Type B pancreatic cell (in vitro differentiated cells): ENCODE data around the gene SKP1. TPM values are rescaled to one million over a fixed set of nuclear protein-coding genes. Genes with fewer than 3 reads are reported as not detected.

Experiments
- DNase-seq: peaks from one replicate; pipeline ENCODE4 v3.0.0; 2021; ENCODE audit warnings: mixed read lengths; ENCODE audit not compliant: unreplicated experiment; ENCODE audit errors: extremely low spot score
- H3K27ac Mint-ChIP-seq: 2 replicates; pipeline ENCODE4 v1.8.0; 2021; ENCODE audit warnings: mild to moderate bottlenecking, mixed read lengths
- H3K27me3 Mint-ChIP-seq: 2 replicates; pipeline ENCODE4 v1.8.0; 2021; ENCODE audit warnings: mixed read lengths
- H3K36me3 Mint-ChIP-seq: 2 replicates; pipeline ENCODE4 v1.8.0; 2021; ENCODE audit warnings: mixed read lengths
- H3K4me1 Mint-ChIP-seq: one replicate; pipeline ENCODE4 v1.8.0; 2021; ENCODE audit warnings: mixed read lengths; ENCODE audit not compliant: unreplicated experiment
- H3K4me3 Mint-ChIP-seq: 2 replicates; pipeline ENCODE4 v1.8.0; 2021; ENCODE audit warnings: mild to moderate bottlenecking, mixed read lengths
- H3K9me3 Mint-ChIP-seq: 2 replicates; pipeline ENCODE4 v1.8.0; 2021; ENCODE audit warnings: mixed read lengths
- total RNA-seq: library from RNA; stranded (reverse); gene quantifications from 2 replicates; pipeline ENCODE4 v1.2.1, GENCODE V29; 2021; ENCODE audit warnings: low replicate concordance
- TF ChIP-seq, protein P1 (sequence below): fragments of 200-600 bp; sonication (generic); conservative IDR thresholded peaks from 2 replicates; pipeline ENCODE4 v1.5.0; 2021; ENCODE audit warnings: antibody characterized with exemption, mild to moderate bottlenecking

Gene SKP1
- total RNA-seq, 1 donor from 2014 or later, result 332 TPM

DNA sequence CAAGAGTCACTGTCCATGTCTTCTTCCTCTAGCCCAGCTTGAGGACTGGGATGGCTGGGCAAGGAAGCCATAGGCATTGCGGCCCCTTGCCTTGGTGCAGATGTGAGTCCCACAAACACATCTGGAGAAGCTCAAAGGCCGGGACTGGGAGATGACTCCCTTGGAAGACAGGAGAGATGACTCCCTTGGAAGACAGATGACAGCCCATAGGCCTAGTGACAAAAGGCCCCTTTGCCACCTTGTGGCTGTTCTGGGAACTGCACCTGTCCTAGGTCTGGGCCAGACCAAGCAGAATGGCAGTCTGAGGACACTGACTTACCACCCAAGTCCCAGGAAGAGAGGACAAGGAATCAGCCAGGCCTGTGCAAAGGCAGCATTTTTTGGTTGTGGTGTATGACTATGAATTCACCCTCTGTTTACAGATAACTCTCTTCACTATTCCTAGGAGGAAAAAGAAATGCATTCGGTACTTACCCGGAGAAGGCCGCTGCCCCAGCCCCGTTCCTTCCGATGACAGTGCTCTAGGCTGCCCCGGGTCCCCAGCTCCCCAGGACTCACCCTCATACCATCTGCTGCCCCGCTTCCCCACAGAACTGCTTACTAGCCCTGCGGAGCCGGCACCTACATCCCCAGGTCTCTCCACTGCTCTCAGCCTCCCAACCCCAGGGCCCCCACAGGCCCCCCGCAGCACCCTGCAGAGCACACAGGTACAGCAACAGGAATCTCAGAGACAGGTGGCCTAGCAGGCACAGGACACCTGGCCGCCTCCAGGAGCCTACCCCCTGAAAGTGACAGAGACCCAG, 30.8 kb downstream of the SKP1 start:
- DNase-seq, result peak; percentile 79
- Mint-ChIP-seq H3K9me3 (no peaks in the 10 kb centered on the region), H3K27me3 (no peaks in the 10 kb centered on the region), H3K4me3 (no peak overlapping the region), H3K36me3 (peaks cover 12% of the 10 kb centered on the region), H3K4me1 (peaks cover 24% of the 10 kb centered on the region), H3K27ac (peak overlapping the region; percentile 46)
- TF ChIP-seq, protein P1, sequence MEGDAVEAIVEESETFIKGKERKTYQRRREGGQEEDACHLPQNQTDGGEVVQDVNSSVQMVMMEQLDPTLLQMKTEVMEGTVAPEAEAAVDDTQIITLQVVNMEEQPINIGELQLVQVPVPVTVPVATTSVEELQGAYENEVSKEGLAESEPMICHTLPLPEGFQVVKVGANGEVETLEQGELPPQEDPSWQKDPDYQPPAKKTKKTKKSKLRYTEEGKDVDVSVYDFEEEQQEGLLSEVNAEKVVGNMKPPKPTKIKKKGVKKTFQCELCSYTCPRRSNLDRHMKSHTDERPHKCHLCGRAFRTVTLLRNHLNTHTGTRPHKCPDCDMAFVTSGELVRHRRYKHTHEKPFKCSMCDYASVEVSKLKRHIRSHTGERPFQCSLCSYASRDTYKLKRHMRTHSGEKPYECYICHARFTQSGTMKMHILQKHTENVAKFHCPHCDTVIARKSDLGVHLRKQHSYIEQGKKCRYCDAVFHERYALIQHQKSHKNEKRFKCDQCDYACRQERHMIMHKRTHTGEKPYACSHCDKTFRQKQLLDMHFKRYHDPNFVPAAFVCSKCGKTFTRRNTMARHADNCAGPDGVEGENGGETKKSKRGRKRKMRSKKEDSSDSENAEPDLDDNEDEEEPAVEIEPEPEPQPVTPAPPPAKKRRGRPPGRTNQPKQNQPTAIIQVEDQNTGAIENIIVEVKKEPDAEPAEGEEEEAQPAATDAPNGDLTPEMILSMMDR, result peak; percentile 92

DNA sequence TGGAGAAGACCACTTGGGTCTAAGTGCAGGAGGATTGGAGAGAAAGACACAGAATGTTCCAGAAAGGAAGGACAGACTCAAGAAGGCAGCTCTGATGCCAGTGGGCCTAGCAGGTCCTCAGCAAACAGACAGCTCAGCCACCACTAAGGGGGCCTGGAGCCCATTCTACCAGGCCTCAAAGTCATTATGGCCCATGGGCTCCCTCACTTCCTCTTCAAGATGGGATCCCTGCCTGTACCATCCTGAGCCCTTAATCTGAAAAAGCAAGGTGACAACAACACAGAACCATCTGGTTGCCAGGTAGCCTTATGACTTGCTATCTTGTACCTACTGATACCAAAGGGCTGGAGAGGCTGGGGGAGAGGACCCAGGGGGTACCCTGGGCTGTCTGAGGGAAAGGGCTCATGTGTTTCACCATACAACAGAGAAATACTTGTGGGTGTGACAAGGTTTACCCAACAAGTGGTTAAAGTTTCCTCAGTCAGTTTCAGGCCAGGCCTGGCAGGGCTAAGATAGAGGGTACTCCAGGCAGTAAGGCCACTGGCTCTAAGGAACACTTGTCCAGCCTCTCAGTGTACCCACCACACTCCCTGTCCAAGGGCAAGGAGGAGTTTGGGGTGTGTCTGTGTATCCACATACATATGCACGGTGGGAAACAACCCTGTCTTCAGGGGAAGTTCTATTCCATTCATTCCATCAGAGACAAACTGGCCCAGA, 31.6 kb downstream of the SKP1 start:
- H3K4me3 Mint-ChIP-seq, result no peak overlapping the region
- peaks cover 12% of the 10 kb centered on the region for H3K36me3 Mint-ChIP-seq
- TF ChIP-seq, protein P1, result no peak
- peak overlapping the region; percentile 72 for H3K27ac Mint-ChIP-seq
- H3K27me3 Mint-ChIP-seq, result no peaks in the 10 kb centered on the region
- peaks cover 29% of the 10 kb centered on the region for H3K4me1 Mint-ChIP-seq
- DNase-seq, result peak; percentile 36
- no peaks in the 10 kb centered on the region for H3K9me3 Mint-ChIP-seq

DNA sequence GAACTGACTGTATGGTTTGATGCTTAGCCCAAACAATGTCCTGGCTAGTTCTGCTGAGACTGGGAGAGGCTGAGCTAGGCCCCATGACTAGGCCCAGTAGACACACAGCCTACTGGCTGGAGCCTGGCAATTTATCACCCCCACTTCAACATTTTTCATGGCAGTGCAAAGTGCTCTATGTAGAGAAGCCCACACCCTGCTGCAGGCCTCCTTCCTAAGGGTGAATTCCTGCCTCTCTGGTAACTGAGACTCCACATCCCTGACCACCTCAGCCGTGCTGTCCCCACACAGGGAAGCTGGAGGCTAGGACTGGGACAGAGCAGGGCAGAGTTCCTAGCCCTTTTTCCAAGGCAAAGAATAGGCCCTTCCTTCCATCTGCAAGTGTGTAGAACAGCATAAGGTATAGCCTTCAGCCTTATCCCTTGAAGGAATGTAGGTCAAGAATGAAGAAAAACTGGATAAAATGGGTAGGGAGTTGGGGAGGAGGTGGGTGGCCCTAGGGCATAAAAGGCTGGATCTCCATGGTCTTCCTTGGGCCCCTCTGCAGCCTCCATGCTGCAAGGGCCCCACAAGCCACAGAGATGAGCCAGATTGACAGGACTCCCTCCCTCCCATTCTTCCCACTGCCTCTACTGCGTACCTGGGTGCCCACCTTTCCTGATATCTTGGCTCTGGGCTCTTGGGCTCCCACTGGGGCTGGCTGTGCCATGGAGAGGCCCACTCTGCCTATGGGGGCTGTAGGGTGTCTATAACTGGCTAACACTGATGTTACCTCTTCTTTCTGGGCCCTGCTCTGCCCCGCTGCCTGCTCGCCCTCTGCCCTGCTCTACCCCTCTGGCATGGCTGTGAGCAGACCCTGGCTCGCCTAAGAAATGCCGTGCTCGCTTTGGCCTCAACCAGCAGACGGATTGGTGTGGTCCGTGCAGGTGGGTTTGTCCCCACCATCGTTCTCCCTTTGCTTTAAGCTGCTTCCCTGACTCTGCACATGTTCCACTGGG, 32.5 kb downstream of the SKP1 start:
- H3K4me1 Mint-ChIP-seq, result peaks cover 26% of the 10 kb centered on the region
- peak overlapping the region; percentile 41 for H3K4me3 Mint-ChIP-seq
- no peaks in the 10 kb centered on the region for H3K9me3 Mint-ChIP-seq
- peaks cover 10% of the 10 kb centered on the region for H3K36me3 Mint-ChIP-seq
- no peaks in the 10 kb centered on the region for H3K27me3 Mint-ChIP-seq
- TF ChIP-seq, protein P1, result no peak
- peak overlapping the region; percentile 72 for H3K27ac Mint-ChIP-seq
- peak; percentile 42 for DNase-seq

DNA sequence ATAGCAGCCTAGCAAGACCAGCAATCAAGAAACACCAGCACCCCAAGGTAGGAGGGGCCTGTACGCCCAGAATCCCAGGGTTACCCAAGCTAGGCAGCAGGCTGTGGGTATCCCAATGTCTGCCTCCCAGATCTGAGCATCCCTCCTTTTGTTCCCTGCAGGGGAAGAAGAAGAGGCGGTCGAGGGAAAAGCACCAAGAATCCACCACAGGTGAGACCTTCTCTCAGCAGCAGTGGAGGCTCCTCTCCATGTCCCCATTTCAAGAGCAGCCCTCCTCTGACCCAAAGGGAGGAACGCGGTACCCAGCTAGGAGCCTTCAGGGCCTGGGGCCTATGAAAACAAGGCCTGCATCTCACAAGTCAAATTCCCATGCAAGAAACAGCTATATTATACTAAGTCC, 33.3 kb downstream of the SKP1 start:
- H3K27ac Mint-ChIP-seq, result no peak overlapping the region
- peaks cover 26% of the 10 kb centered on the region for H3K4me1 Mint-ChIP-seq
- no peaks in the 10 kb centered on the region for H3K27me3 Mint-ChIP-seq
- no peak overlapping the region for H3K4me3 Mint-ChIP-seq
- H3K36me3 Mint-ChIP-seq, result peaks cover 7% of the 10 kb centered on the region
- DNase-seq, result peak; percentile 40
- TF ChIP-seq, protein P1, result no peak
- no peaks in the 10 kb centered on the region for H3K9me3 Mint-ChIP-seq

DNA sequence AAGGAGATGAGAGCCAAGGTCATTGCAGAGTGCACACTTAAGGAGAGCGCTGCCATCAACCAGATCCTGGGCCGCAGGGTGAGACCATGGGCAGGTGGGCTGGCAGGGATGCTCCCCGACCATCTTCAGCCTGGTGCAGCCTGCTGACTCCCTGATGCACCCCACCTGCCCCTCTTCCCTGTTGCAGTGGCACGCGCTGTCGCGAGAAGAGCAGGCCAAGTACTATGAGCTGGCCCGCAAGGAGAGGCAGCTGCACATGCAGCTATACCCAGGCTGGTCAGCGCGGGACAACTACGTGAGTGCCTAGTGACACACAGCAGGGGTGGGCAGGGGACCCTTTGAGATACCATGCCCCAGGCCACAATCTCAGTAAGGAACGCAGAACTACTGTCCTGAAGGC, 33.9 kb downstream of the SKP1 start:
- DNase-seq, result peak; percentile 62
- Mint-ChIP-seq H3K4me1 (peaks cover 23% of the 10 kb centered on the region), H3K27me3 (no peaks in the 10 kb centered on the region), H3K27ac (no peak overlapping the region), H3K4me3 (no peak overlapping the region), H3K9me3 (no peaks in the 10 kb centered on the region), H3K36me3 (peaks cover 3% of the 10 kb centered on the region)
- TF ChIP-seq, protein P1, result no peak
